COR-L47 (cell line): ENCODE measurements around the gene CDK14.
A peak's percentile ranks its signal among the peaks of the same experiment; 100 is the strongest.

Source experiments
- DNase-seq: peaks from one replicate; lab custom pipeline; 2025; lab: John Stamatoyannopoulos, UW

Gene CDK14

GRCh38 chr7:90678986-90679385 is 82.9 kb downstream of the CDK14 start:
- no peak for DNase-seq

DNA sequence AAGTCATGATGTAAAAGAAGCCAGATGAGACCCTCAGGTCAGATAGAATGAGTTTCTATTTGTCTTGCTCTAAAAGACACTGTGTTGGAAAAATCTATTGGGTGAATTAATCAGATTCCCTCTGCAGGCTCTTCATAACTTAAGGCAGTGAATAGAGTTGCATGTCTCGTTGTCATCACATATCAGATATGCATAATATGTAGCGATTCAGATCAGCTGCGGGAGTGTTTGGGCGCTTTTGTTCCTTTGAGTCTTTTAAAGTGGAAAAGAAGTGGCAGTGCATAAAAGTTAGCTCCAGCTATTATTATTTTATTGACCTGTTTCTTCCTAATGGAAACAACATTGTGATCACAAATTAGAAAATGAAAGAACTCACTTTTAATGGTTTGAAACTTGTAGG is 84.4 kb downstream of the CDK14 start:
- DNase-seq, result no peak

- DNase-seq, result no peak
Observed at GRCh38 chr7:90681336-90682022, 85.4 kb downstream of the CDK14 start.

DNA sequence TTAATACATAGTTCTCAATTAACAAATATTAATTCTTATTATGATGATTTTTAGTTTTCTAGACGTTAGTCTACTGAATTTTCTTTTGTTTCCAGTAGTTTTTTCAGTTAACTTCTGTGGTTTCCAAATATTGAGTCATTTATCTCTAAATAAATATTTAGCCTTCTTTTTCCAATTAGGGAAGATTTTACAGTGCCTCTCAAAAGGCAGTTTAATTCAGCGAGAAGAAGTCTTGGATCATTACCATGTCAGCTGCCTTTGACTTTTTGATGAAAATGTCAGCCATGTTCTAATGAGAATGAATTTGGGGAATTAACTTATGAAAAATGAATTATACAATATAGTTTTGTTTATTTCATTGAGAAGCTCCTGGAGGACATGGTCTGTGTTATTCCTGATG is 90.0 kb downstream of the CDK14 start:
- DNase-seq, result no peak

- DNase-seq, result no peak
Observed at GRCh38 chr7:90688810-90689209, 92.7 kb downstream of the CDK14 start.

DNA sequence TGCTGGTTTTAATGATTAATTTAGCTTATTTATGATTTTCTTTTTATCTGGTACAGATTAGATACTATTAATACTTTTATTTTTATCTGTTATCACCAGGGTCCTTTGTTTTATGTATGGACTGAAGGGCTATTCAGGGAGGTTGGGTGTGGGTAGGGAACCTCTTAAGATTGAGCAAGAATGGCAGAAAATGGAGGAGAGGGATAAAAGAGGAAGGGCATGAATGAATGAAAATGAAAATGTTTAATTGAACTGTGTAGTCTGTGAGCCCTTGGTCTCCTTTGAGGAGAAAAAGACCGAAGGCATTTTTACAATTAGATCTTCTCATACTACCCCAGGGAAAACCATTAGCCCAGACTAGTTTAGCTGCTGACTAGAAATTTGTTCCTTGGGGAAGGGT is 93.1 kb downstream of the CDK14 start:
- DNase-seq, result no peak

DNA sequence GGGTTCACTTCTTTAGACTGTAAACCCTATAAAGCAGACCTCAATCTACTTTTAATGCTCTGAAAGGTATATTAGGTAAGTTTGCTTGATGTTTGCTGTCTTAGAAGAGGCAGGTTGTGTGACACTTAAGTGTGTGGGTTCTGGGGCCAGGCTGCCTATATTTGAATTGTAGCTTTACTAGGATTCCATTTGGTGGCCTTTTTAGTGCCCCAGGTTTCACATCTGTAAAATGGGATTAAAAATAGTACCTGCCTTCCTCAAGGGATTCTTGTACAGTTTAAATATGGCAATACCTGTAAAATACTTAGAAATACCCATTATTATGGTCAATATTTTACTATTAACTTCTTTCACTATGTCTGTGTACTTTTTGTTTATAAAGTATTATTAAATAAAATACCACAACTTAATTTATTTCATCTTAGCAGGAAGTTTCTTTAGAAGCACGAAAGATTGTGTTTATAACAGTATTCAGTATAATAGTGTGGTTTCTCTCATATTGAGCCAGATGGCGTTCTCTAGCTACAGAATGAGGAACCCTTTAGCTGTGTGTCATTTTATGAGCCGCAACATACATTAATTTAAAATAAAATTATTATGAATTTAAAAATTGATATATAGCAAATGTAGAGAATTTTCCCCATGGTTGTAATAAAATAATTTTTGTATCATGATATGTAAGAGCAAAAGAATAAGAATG is 94.2 kb downstream of the CDK14 start:
- no peak for DNase-seq

DNA sequence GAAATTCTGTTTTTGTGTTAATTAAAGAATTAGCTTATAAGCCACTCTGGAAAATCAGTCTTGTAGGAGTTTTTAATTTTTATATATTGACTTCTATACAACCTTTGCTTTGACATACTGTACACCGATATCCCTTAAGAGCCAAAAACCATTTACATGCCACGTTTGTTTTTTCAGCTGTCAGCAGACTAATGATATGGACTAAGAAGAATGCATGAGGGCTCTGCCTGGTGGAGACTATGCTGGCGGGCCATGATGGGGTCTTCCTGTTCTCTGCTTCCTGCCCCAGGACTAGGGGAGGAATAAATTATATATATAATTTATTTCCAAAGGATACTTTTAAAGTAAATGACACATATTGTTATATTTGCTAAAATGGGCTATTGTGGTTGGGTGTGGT is 96.3 kb downstream of the CDK14 start:
- DNase-seq, result no peak

- DNase-seq, result no peak
Observed at GRCh38 chr7:90692947-90693346, 96.8 kb downstream of the CDK14 start.

DNA sequence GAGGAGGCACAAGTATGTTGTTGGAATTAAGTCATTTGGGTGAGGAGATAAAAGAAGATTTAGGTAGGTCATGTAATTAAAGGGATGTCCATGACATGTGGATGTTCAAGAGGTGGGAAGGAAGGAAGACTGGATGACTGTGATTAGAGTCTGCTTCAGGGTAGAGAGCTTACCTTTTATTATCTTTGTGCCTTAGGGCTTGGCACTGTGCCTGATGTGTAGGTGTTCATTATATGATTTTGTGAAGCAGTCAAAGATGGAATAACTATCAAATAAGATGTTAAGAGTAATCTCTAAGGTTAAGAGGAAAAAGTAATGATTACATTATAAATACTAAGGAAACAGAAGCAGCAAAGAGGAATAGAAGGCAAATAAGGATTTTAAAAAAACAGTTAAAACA is 97.8 kb downstream of the CDK14 start:
- DNase-seq, result peak; percentile 5

- DNase-seq, result peak; percentile 7
Observed at GRCh38 chr7:90698616-90699015, 102.5 kb downstream of the CDK14 start.

DNA sequence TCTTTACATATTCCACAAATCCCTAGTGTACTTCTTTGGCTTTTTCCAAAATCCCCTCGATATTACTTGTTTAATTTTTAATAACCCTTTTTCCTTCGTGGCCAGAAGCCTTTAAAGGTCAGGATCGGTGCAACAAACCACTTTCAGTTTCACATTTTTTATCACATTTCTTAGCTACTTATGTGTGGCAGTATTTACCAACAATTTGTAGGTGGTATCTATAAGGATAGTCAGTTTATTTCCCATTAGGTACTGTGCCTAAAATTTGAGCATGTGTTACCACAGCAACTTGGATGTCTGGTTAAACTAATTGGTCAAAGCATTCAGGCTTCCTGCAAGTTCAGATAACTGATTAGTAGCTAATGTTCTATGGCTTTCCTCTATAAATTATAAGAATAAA is 104.9 kb downstream of the CDK14 start:
- DNase-seq, result no peak

- no peak for DNase-seq
Observed at GRCh38 chr7:90701771-90702170, 105.7 kb downstream of the CDK14 start.

GRCh38 chr7:90705391-90706071 is 109.4 kb downstream of the CDK14 start:
- DNase-seq, result no peak

GRCh38 chr7:90706072-90706716 is 110.1 kb downstream of the CDK14 start:
- peak; percentile 19 for DNase-seq

- no peak for DNase-seq
Observed at GRCh38 chr7:90708841-90709317, 112.8 kb downstream of the CDK14 start.

GRCh38 chr7:90709501-90710465 is 113.7 kb downstream of the CDK14 start:
- no peak for DNase-seq

DNA sequence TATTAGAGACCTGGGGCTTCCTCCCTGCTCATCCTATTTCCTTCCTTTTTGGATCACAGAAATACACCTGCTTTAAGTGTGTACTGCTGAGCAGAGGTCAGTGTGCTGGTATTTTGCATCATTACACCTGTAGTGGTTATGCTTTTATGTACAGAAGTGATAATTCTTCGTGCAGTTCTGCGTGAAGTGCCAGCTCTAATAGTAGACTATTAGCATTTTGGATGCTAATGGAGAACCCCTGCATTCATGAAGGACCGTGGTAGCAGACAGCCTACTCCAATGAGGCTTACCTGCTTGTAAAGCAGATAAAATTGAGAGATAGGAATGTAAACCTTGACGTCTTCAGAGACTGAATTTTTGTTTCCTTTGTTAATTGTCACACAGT is 114.3 kb downstream of the CDK14 start:
- DNase-seq, result no peak

DNA sequence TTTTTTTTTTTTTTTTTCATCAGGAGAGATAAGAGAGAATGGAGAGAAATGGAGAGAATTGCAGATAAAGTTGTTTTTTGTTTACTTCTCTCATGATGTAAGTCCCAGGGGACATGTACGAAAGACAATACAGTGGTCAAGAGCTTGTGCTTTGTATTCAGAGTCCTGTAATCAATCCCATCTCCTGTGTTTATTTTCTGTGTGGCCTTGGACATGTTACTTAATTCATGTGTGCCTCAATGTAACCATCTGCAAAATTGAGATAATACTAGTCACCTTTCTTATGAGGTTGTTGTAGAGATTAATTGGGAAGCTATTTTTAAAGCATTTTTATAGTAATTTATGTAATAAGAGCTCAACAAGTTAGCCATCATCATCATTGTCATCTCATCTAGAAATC is 117.5 kb downstream of the CDK14 start:
- no peak for DNase-seq

DNA sequence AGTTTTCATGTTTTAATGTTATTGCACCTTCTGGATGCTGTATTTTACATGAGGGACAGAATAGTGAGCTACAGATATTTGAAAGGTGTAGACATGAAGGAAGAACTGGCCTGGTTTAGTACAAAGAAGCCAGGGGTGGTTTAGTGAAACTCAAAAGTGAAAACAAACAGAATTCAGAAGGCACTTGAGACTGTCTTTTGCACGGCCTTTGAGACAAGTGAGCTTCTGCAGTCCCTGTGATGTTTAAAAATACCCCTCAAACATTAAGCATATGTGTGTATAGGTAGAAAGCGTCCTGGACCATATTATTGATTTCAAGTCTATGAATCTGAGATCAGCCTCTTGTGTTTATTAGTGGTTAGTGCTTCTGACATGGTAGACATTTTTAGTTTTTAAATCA is 118.9 kb downstream of the CDK14 start:
- no peak for DNase-seq

DNA sequence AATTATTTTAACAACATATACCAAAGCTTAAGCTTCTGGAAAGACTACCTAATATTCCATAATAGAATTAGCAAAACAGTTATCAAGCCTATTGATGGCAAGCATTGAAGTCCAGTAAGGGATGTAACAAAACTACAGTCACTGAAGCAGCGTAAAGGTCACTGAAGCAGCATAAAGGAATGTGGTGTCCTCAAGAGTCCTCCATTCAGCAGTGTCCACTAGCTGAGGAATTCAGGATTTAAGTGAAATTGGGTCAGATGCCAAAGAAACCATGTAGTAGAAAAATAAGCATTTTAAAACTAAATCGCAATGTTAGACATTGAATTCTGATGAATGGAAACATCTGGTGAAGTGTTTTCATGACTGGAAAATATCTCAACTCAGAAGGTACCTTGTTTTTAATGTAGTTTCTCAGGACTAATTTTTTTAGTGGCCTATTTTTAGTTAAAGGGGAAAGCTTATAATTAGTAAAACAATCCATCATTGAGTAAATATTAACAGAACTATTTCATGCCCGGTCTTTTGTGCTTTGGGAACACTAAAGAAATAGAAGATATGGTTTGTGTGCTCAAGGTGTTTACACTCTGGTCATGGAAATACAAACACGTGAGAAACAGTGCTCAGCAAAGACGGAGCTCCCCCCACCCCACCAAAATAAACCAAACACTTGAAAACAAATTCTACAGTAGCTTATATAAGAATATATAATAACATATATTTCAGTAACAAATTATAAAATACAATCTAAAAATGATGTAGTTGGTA is 121.4 kb downstream of the CDK14 start:
- peak; percentile 24 for DNase-seq
